Activated T-helper 2 cell treated with anti-CD3 and anti-CD28 coated beads, Interferon-gamma antibody, Interleukin-2, Interleukin-4, amounts not matched to agents 10 μg/mL and 5 μg/mL and 100 μg/mL, durations not matched to agents 14 hours and 24 hours and 36 hours (primary cell): ENCODE results near the gene ARL2. TPM values are rescaled to one million over a fixed set of nuclear protein-coding genes. Genes with fewer than 3 reads are reported as not detected.
"Not testable (repeated sequence)": the region's sequence is repeated elsewhere in the genome, so short reads cannot be mapped to it uniquely, and the experiment has no call there.

Experiments
- DNase-seq: peaks from one replicate; pipeline ENCODE4 v3.0.0; 2021; ENCODE audit warnings: low spot score
- H3K27ac Mint-ChIP-seq: one replicate; pipeline ENCODE4 v1.8.0; 2021; ENCODE audit warnings: mixed read lengths
- H3K27me3 Mint-ChIP-seq: one replicate; pipeline ENCODE4 v1.8.0; 2021; ENCODE audit warnings: low read depth, mixed read lengths
- H3K36me3 Mint-ChIP-seq: one replicate; pipeline ENCODE4 v1.8.0; 2021; ENCODE audit warnings: low read depth, mixed read lengths
- H3K4me1 Mint-ChIP-seq: one replicate; pipeline ENCODE4 v1.8.0; 2021; ENCODE audit warnings: low read depth, mixed read lengths
- H3K4me3 Mint-ChIP-seq: one replicate; pipeline ENCODE4 v1.8.0; 2021; ENCODE audit warnings: low read depth, mild to moderate bottlenecking, moderate library complexity, mixed read lengths
- H3K9me3 Mint-ChIP-seq: one replicate; pipeline ENCODE4 v1.8.0; 2021; ENCODE audit warnings: mixed read lengths
- intact Hi-C: fragments of 100-400 bp; cut with micrococcal nuclease; formaldehyde crosslinking; loops from one replicate; pipeline ENCODE4 v1.15.1; 2023
- total RNA-seq: library from RNA; stranded (reverse); gene quantifications from 2 replicates; pipeline ENCODE4 v1.2.3, GENCODE V29; 2022

ARL2 gene
- total RNA-seq, 1 donor from 2014 or later = 77.0 TPM

GRCh38 chr11:65016705-65017104 lies 2.7 kb downstream of the ARL2 start:
- Mint-ChIP-seq H3K36me3 (peaks cover 27% of the 10 kb centered on the region), H3K4me1 (peaks cover 18% of the 10 kb centered on the region), H3K27ac (peak overlapping the region; percentile 15), H3K4me3 (no peak overlapping the region), H3K27me3 (no peaks in the 10 kb centered on the region), H3K9me3 (no peaks in the 10 kb centered on the region)
- intact Hi-C loops = no loop called here
- DNase-seq = no peak

- no peaks in the 10 kb centered on the region for H3K27me3 Mint-ChIP-seq
- intact Hi-C loops = no loop called here
- no peak overlapping the region for H3K4me3 Mint-ChIP-seq
- H3K9me3 Mint-ChIP-seq = no peaks in the 10 kb centered on the region
- H3K4me1 Mint-ChIP-seq = peaks cover 16% of the 10 kb centered on the region
- DNase-seq = no peak
- H3K27ac Mint-ChIP-seq = no peak overlapping the region
- peaks cover 27% of the 10 kb centered on the region for H3K36me3 Mint-ChIP-seq
Measured at GRCh38 chr11:65017937-65018336, 4.0 kb downstream of the ARL2 start.

- Mint-ChIP-seq H3K4me3 (no peak overlapping the region), H3K27ac (no peak overlapping the region), H3K36me3 (peaks cover 27% of the 10 kb centered on the region), H3K27me3 (no peaks in the 10 kb centered on the region), H3K9me3 (no peaks in the 10 kb centered on the region), H3K4me1 (peaks cover 11% of the 10 kb centered on the region)
- no peak for DNase-seq
- intact Hi-C loops = no loop called here
Measured at GRCh38 chr11:65019824-65020223, 5.9 kb downstream of the ARL2 start.

GRCh38 chr11:65021003-65021402 lies 7.0 kb downstream of the ARL2 start:
- intact Hi-C loops = no loop called here
- peaks cover 26% of the 10 kb centered on the region for H3K36me3 Mint-ChIP-seq
- peaks cover 8% of the 10 kb centered on the region for H3K4me1 Mint-ChIP-seq
- H3K27me3 Mint-ChIP-seq = peaks cover 1% of the 10 kb centered on the region
- H3K4me3 Mint-ChIP-seq = no peak overlapping the region
- DNase-seq = no peak
- H3K27ac Mint-ChIP-seq = no peak overlapping the region
- no peaks in the 10 kb centered on the region for H3K9me3 Mint-ChIP-seq

- no peak for DNase-seq
- H3K4me3 Mint-ChIP-seq = no peak overlapping the region
- H3K36me3 Mint-ChIP-seq = peaks cover 21% of the 10 kb centered on the region
- H3K9me3 Mint-ChIP-seq = no peaks in the 10 kb centered on the region
- H3K27ac Mint-ChIP-seq = no peak overlapping the region
- H3K27me3 Mint-ChIP-seq = peaks cover 2% of the 10 kb centered on the region
- intact Hi-C loops = no loop called here
- peaks cover 4% of the 10 kb centered on the region for H3K4me1 Mint-ChIP-seq
Measured at GRCh38 chr11:65021509-65021908, 7.5 kb downstream of the ARL2 start.

GRCh38 chr11:65023502-65023901 lies 9.5 kb downstream of the ARL2 start:
- intact Hi-C loops, H3K9me3 Mint-ChIP-seq, H3K27me3 Mint-ChIP-seq, H3K4me3 Mint-ChIP-seq, H3K36me3 Mint-ChIP-seq, H3K27ac Mint-ChIP-seq, DNase-seq: not testable (repeated sequence)
- peaks cover 13% of the 10 kb centered on the region for H3K4me1 Mint-ChIP-seq

DNA sequence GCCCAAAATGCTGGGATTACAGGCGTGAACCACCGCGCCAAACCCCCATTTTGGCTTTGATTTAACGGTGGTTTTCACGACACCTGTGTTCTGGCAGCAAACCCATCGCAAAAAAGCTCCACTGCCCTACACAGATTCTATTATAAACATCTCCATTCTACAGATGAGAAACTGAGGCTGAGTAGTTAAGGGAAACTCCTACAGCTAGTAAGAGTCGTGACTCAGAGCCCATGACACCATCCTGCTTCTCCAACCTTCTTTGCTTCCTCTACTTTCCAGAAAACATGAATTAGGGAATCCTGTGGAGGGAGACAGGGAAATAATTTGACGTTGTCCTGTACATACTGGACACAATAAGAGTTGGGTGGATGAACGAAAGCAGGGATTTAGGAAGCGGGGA lies 12.8 kb downstream of the ARL2 start:
- no peak for DNase-seq
- no peaks in the 10 kb centered on the region for H3K9me3 Mint-ChIP-seq
- intact Hi-C loops = loop anchor here (1.0 to 5.0 kb wide), 8 partner anchors 13 to 545 kb away; partner anchors contain the start of genes ARL2, ATG2A, CDCA5 and FAM89B
- peaks cover 15% of the 10 kb centered on the region for H3K4me1 Mint-ChIP-seq
- no peaks in the 10 kb centered on the region for H3K36me3 Mint-ChIP-seq
- peak overlapping the region; percentile 87 for H3K27ac Mint-ChIP-seq
- H3K27me3 Mint-ChIP-seq = peaks cover 2% of the 10 kb centered on the region
- H3K4me3 Mint-ChIP-seq = peak overlapping the region; percentile 76

DNA sequence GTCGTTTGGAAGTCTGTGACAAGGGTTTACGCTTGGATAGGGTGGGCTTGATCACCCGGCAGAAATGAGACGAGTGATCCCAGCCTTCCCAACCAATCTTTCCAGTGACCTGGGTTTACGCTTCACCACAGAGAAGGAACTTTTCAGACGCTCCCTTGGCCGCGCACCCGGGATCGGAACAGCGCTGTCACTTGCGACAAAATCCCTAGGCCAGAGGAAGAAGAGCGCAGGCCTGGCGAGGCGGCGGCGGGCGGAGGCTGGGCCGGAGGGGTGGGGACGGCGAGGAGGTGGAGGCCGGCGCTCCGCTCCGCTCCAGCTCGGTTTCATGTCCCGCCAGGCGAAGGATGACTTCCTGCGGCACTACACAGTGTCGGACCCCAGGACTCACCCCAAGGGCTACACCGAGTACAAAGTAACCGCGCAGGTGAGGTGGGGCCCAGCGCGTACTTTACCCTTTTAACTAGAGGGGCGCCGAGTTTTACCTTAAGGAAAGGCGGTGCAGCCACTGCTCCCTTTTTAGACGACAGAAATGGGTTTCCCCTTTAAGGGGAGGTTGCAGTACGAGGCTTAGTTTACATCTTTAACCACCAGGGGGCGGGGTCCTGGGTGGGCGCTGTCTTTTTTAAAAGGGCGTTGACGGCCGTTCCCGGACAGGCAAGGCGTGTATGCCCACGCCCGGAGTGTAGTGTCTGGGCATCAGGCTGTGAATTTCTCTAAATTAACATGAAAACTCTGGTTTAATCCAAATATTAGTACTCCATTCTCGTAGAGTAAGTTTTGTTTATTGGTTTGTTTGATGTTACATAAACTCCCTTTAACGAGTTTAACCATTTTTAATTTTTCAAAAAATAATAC lies 13.5 kb downstream of the ARL2 start, which contains the start of gene SNX15:
Gene SNX15 (plus strand): TSS at position 227 of the 855 bp plus-strand sequence. CDS start 99 bp downstream, at position 326.
- Mint-ChIP-seq H3K27me3 (peaks cover 2% of the 10 kb centered on the region), H3K9me3 (no peaks in the 10 kb centered on the region), H3K27ac (peak within 1 kb of the TSS; percentile 87), H3K4me3 (peak within 1 kb of the TSS; percentile 76), H3K36me3 (peaks cover 6% of the 10 kb centered on the region), H3K4me1 (peaks cover 15% of the 10 kb centered on the region)
- intact Hi-C loops = loop anchor here (1.0 to 5.0 kb wide), 8 partner anchors 13 to 545 kb away; partner anchors contain the start of genes ARL2, ATG2A, CDCA5 and FAM89B
- peak; percentile 88 for DNase-seq

DNA sequence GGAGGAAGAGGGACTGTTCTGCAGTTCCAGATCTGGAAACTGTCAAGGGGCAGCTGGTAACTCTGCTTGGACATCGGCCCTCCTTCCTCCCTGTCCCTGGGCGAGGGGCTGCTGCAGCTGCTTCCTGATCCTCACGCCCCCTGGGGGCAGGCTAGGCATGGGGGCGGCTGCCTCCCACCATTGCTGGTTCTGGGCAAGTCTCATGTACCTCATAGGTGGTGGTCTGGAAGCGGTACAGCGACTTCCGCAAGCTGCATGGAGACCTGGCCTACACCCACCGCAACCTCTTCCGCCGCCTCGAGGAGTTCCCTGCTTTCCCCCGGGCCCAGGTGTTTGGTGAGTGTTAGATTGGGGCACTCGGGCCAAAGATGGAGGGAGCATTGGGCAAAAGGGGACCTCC lies 18.3 kb downstream of the ARL2 start:
- Mint-ChIP-seq H3K9me3 (no peaks in the 10 kb centered on the region), H3K4me1 (peaks cover 9% of the 10 kb centered on the region), H3K27me3 (no peaks in the 10 kb centered on the region), H3K4me3 (no peak overlapping the region), H3K27ac (no peak overlapping the region), H3K36me3 (peaks cover 8% of the 10 kb centered on the region)
- intact Hi-C loops = no loop called here
- no peak for DNase-seq

GRCh38 chr11:65034423-65034822 lies 20.5 kb downstream of the ARL2 start:
- Mint-ChIP-seq H3K27me3 (no peaks in the 10 kb centered on the region), H3K9me3 (no peaks in the 10 kb centered on the region), H3K4me1 (no peaks in the 10 kb centered on the region), H3K36me3 (peaks cover 8% of the 10 kb centered on the region), H3K4me3 (no peak overlapping the region), H3K27ac (no peak overlapping the region)
- intact Hi-C loops = no loop called here
- no peak for DNase-seq

- Mint-ChIP-seq H3K27me3 (no peaks in the 10 kb centered on the region), H3K27ac (no peak overlapping the region), H3K36me3 (peaks cover 8% of the 10 kb centered on the region)
Measured at GRCh38 chr11:65035579-65035978, 21.6 kb downstream of the ARL2 start.

DNA sequence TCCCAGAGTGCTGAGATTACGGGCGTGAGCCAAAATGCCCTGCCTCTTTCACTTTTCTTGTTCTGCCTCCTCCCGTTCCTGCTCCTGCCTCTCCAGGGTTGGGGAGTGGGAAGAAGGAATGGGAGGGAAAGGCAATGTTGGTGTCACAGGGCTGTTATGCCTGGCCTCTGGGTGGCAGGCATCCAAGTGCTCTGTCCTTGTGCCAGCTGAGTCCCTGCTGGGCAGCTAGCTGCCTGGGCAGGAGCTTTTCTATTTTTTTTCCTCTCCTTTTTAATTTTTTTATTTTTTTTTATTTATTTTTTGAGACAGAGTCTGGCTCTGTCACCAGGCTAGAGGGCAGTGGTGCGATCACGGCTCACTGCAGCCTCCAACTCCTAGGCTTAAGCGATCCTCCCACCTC lies 23.0 kb downstream of the ARL2 start:
- Mint-ChIP-seq H3K9me3 (no peaks in the 10 kb centered on the region), H3K27me3 (no peaks in the 10 kb centered on the region), H3K27ac (no peak overlapping the region), H3K4me1 (peaks cover 3% of the 10 kb centered on the region), H3K36me3 (peaks cover 7% of the 10 kb centered on the region), H3K4me3 (no peak overlapping the region)
- DNase-seq = no peak
- intact Hi-C loops = no loop called here

More at GRCh38 chr11:65035579-65035978, 21.6 kb downstream of the ARL2 start:
- DNase-seq = no peak
- H3K4me3 Mint-ChIP-seq = no peak overlapping the region
- no peaks in the 10 kb centered on the region for H3K9me3 Mint-ChIP-seq
- H3K4me1 Mint-ChIP-seq = peaks cover 3% of the 10 kb centered on the region
- intact Hi-C loops = no loop called here

DNA sequence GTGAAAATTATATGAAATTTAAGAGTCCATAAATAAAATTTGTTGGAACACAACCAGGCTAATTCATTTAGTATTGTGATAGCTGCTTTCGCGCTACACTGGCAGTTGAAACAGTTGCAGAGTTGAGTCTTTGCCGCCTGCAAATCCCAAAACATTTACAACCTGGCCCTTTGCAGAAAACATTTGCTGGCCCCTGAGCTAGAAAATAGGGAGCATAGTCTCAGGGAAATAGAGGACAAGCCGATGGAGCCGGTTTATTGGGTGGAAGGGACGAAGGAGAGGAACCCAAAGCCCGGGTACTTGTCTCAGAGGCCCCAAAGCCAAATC lies 26.5 kb downstream of the ARL2 start:
- intact Hi-C loops = loop anchor here (1.0 to 5.0 kb wide), 3 partner anchors 42 to 123 kb away; partner anchors contain the start of genes ATG2A, CDCA5, TM7SF2 and ZFPL1
- Mint-ChIP-seq H3K4me1 (peaks cover 18% of the 10 kb centered on the region), H3K27me3 (no peaks in the 10 kb centered on the region), H3K9me3 (no peaks in the 10 kb centered on the region), H3K27ac (peak overlapping the region; percentile 96), H3K4me3 (peak overlapping the region; percentile 86), H3K36me3 (peaks cover 20% of the 10 kb centered on the region)
- no peak for DNase-seq
